Transverse colon (tissue), 4 donors: ENCODE results near the gene SMARCE1. TPM values are rescaled to one million over a fixed set of nuclear protein-coding genes. Genes with fewer than 3 reads are reported as not detected.

Experiments used
- DNase-seq: peaks from one replicate; pipeline ENCODE4 v3.0.0-alpha.2; 2019
- H3K27ac ChIP-seq, 4 donors: fragments of 200-600 bp; sonication (generic); 2 replicates each; pipeline ENCODE4 v1.5.1; 2016 to 2018; ENCODE audit warnings: inconsistent platforms in 4 of 4
- H3K27me3 ChIP-seq: fragments of 200-600 bp; sonication (generic); 2 replicates; pipeline ENCODE4 v1.5.1; 2017; ENCODE audit warnings: inconsistent platforms
- H3K36me3 ChIP-seq, 4 donors: fragments of 200-600 bp; sonication (generic); 2 replicates each; pipeline ENCODE4 v1.5.1; 2017 to 2019; ENCODE audit warnings: inconsistent platforms in 4 of 4
- H3K4me1 ChIP-seq, 4 donors: fragments of 200-600 bp; sonication (generic); 2 replicates each; pipeline ENCODE4 v1.5.1; 2017 to 2020; ENCODE audit warnings: inconsistent platforms in 4 of 4
- H3K4me3 ChIP-seq, 4 donors: fragments of 200-600 bp; sonication (generic); 1 replicate in 1 of 4; 2 replicates in 3 of 4; pipeline versions ENCODE4 v1.5.1 to v1.6.1; 2017 to 2019; ENCODE audit warnings: inconsistent platforms in 4 of 4
- H3K9me3 ChIP-seq, 2 donors: fragments of 200-600 bp; sonication (generic); 2 replicates each; pipeline ENCODE4 v1.5.1; 2017 to 2019; ENCODE audit warnings: inconsistent platforms in 2 of 2
- EP300 ChIP-seq: sonication (generic); formaldehyde crosslinking; IDR thresholded peaks from one replicate; pipeline ENCODE4 v1.6.1; 2017; ENCODE audit warnings: antibody characterized with exemption, low read depth
- POLR2A ChIP-seq: fragments of 450-650 bp; IDR thresholded peaks from one replicate; pipeline ENCODE4 v1.6.1; 2016; ENCODE audit warnings: antibody characterized with exemption, mild to moderate bottlenecking, moderate library complexity
- POLR2AphosphoS5 ChIP-seq, 3 donors: sonication (generic); formaldehyde crosslinking; IDR thresholded peaks; one replicate each; pipeline ENCODE4 v1.6.1; 2016; ENCODE audit warnings: antibody characterized with exemption in 3 of 3
- whole genome bisulfite sequencing, 2 donors: methylation state at CpG; one replicate each; pipeline ENCODE4 v1.1.5; 2018; ENCODE audit warnings: low coverage in 1 of 2; 5-methylcytosine and 5-hydroxymethylcytosine counted together
- in situ Hi-C, 4 donors: fragments of 200-750 bp; cut with MboI; loops; one replicate each; pipeline versions ENCODE4 v1.15.0 to v1.15.1; 2017; ENCODE audit warnings: low sequenced_read_pairs in 3 of 4, low pct_ligation_motif_present in 1 of 4, low pct_unique_long_range_greater_than_20kb in 1 of 4
- intact Hi-C: fragments of 100-400 bp; cut with DNase I; formaldehyde crosslinking; loops from one replicate; pipeline ENCODE4 v1.15.1; 2023; ENCODE audit warnings: low total_unique reads
- total RNA-seq, 4 donors: library from RNA; depleted of rRNA; stranded (reverse); fragments of >200 nt; gene quantifications; one replicate each; pipeline ENCODE4 v1.1.0, GENCODE V29; 2016
- TF ChIP-seq, protein P1 (sequence below), 5 experiments: fragments of 200-600 bp in 3 of 5; fragments of 450-650 bp in 2 of 5; sonication (generic) in 3 of 5; IDR thresholded peaks; 1 replicate in 2 of 5; 2 replicates in 3 of 5; pipeline ENCODE4 v1.5.1; 2016 to 2017; ENCODE audit warnings: antibody characterized with exemption in 5 of 5, inconsistent platforms in 3 of 5, mild to moderate bottlenecking in 2 of 5, moderate library complexity in 1 of 5

Gene SMARCE1
- total RNA-seq, 4 donors from 2014 or later, result 43.0 to 87.2 (median 61.6) TPM

DNA sequence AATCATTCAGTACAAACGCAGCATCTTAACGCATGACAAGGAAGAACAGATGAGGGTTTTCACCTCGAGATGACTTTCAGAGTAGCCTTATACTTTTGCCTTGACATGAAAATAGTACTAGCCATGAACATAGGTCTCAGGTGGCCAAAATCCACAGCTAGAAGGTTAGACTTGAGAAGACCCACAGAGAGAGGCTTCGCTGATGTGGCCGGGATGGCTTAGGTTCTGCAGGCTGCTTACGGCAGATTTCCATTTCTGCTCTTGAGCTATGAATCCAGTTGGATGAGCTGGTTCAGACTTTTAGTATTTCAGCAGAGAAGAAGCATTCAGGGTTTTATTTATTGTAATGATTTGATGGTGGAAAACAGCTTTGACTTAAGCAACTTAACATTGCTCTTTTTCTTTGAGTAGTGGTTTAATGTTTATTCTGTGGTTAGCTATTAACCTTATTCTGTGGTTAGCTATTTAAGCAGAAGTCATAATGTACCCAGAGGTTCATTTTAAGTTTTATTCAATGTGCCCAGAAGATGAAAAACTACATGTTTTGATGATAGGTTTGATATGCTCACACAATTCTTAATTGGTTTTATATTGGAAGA lies 48.4 kb upstream of the SMARCE1 start:
- Histone ChIP-seq H3K4me1 (peaks cover 0 to 14% (median 0%) of the 10 kb centered on the region in 4 donors), H3K27ac (no peak overlapping the region), H3K36me3 (no peaks in the 10 kb centered on the region), H3K9me3 (no peaks in the 10 kb centered on the region), H3K27me3 (peaks cover 30% of the 10 kb centered on the region), H3K4me3 (no peak overlapping the region)
- intact Hi-C loops, result no loop called here
- TF ChIP-seq, protein P1, sequence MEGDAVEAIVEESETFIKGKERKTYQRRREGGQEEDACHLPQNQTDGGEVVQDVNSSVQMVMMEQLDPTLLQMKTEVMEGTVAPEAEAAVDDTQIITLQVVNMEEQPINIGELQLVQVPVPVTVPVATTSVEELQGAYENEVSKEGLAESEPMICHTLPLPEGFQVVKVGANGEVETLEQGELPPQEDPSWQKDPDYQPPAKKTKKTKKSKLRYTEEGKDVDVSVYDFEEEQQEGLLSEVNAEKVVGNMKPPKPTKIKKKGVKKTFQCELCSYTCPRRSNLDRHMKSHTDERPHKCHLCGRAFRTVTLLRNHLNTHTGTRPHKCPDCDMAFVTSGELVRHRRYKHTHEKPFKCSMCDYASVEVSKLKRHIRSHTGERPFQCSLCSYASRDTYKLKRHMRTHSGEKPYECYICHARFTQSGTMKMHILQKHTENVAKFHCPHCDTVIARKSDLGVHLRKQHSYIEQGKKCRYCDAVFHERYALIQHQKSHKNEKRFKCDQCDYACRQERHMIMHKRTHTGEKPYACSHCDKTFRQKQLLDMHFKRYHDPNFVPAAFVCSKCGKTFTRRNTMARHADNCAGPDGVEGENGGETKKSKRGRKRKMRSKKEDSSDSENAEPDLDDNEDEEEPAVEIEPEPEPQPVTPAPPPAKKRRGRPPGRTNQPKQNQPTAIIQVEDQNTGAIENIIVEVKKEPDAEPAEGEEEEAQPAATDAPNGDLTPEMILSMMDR (IDR thresholded peaks at IDR 0.05), result no peak
- TF ChIP-seq POLR2AphosphoS5 (IDR thresholded peaks at IDR 0.05) (no peak), EP300 (no peak), POLR2A (no peak)
- 56 to 74% methylated on average over 6 of the region's 6 CpGs for WGBS, 2 donors
- DNase-seq, result no peak
- in situ Hi-C loops, result no loop called here

DNA sequence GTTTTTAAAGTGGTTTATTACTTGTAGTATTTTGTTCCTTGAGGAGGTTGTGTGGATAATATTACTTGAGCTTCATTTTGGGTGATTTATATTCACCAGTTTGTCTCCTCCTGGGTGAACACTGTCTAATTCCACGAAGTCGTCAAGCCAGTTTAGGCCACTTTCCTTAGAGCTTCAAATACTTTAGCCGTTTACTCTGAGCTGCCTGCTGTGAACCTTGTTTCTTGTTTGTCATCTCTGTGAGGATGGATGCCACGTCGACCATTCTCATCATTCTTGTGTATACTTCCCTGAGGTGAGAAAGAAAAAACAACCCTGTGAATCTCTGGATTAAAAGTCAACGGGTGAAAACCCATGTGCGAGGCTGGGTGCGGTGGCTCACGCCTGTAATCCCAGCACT lies 47.0 kb upstream of the SMARCE1 start:
- no peak overlapping the region for H3K27ac ChIP-seq
- H3K27me3 ChIP-seq, result peaks cover 32% of the 10 kb centered on the region
- in situ Hi-C loops (no loop called here), intact Hi-C loops (no loop called here)
- H3K9me3 ChIP-seq, result no peaks in the 10 kb centered on the region
- TF ChIP-seq, protein P1 (IDR thresholded peaks at IDR 0.05), result no peak
- TF ChIP-seq EP300, result no peak
- no peak for TF ChIP-seq POLR2A
- no peak for TF ChIP-seq POLR2AphosphoS5 (IDR thresholded peaks at IDR 0.05)
- no peaks in the 10 kb centered on the region for H3K36me3 ChIP-seq
- DNase-seq, result no peak
- H3K4me3 ChIP-seq, result no peak overlapping the region
- 69 to 76% methylated on average over 9 of the region's 9 CpGs for WGBS, 2 donors
- H3K4me1 ChIP-seq, result peaks cover 0 to 14% (median 0%) of the 10 kb centered on the region in 4 donors

DNA sequence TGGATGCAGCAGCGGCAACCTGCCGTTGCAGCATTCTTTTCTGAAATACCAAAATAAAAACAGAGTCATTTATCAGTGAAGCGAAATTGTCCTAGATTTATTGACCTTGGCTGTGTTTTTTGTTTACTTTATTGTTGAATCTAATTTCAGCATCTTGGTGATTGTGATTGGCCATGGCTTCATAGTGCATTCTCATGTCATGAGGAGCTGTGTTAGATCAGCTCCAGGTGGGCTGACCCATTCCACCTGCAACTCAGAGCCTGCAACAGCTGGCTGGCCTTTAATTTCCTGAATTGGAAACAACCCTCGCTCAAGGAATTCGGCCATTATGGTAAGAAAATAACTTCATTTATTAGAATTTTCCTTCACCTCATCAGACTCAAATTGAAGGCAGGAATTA lies 39.5 kb upstream of the SMARCE1 start:
- Histone ChIP-seq H3K9me3 (no peaks in the 10 kb centered on the region), H3K27me3 (peaks cover 9% of the 10 kb centered on the region), H3K27ac (no peak overlapping the region), H3K4me3 (no peak overlapping the region), H3K4me1 (no peaks in the 10 kb centered on the region), H3K36me3 (no peaks in the 10 kb centered on the region)
- no peak for DNase-seq
- TF ChIP-seq, protein P1 (IDR thresholded peaks at IDR 0.05), result no peak
- TF ChIP-seq POLR2AphosphoS5 (IDR thresholded peaks at IDR 0.05) (no peak), POLR2A (no peak), EP300 (no peak)
- intact Hi-C loops (no loop called here), in situ Hi-C loops (no loop called here)
- WGBS, 2 donors, result 60 to 78% methylated on average over 1 to 5 of the region's 5 CpGs

DNA sequence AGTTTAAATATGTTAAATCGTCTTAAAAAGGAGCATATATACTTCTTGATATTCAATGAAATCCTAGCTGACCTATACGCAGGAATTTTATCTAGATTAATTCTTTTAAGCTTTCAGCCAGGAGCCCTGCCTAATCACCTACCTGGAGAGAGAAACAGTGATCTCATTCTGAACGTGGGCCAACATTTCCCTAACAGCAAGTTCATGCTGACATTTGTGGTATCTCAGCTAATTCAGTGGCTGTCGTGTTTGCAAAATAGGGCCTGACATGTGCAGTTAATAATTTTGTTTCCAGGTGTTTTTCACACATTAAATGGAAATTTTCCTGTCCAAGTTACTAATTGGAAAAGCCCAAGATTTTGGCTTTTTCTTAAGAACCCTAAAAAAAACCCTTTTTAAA lies 38.6 kb upstream of the SMARCE1 start:
- Histone ChIP-seq H3K4me3 (no peak overlapping the region), H3K27me3 (peaks cover 3% of the 10 kb centered on the region), H3K36me3 (no peaks in the 10 kb centered on the region), H3K9me3 (no peaks in the 10 kb centered on the region), H3K4me1 (no peaks in the 10 kb centered on the region), H3K27ac (no peak overlapping the region)
- TF ChIP-seq EP300, result no peak
- TF ChIP-seq POLR2A, result no peak
- no peak for TF ChIP-seq POLR2AphosphoS5 (IDR thresholded peaks at IDR 0.05)
- TF ChIP-seq, protein P1 (IDR thresholded peaks at IDR 0.05), result no peak
- intact Hi-C loops, result no loop called here
- in situ Hi-C loops, result no loop called here
- WGBS, 2 donors, result 63 to 82% methylated on average over 2 to 4 of the region's 4 CpGs
- no peak for DNase-seq
